Measurements from ENCODE around the gene DIS3L2.

The DIS3L2 gene

GRCh38 chr2:232009639-232010274 is 48.2 kb downstream of the DIS3L2 start:
- no peaks in the 10 kb centered on the region for H3K36me3 ChIP-seq (ENCODE audit: control insufficient read depth, insufficient read depth, low read length)
- WGBS (ENCODE audit: extremely low coverage, insufficient coverage, low lambda C conversion rate) = no CpG with 5 or more reads among the region's 4 CpGs
- H3K4me2 ChIP-seq (ENCODE audit: low read length) = no peak overlapping the region
- no peaks in the 10 kb centered on the region for H3K4me1 ChIP-seq (ENCODE audit: control insufficient read depth, low read depth, low read length)
- no peak overlapping the region for H2BK120ac ChIP-seq (ENCODE audit: low read depth, low read length)
- H2BK5ac ChIP-seq (ENCODE audit: low read length) = no peak overlapping the region
- no peak overlapping the region for H3K56ac ChIP-seq (ENCODE audit: low read length)
- no peak overlapping the region for H4K5ac ChIP-seq (ENCODE audit: low read length)
- DNase-seq = no peak
- no peak overlapping the region for H3K4me3 ChIP-seq (ENCODE audit: low read length)
- H2AK5ac ChIP-seq (ENCODE audit: low read length) = no peak overlapping the region
- no peak overlapping the region for H3K18ac ChIP-seq (ENCODE audit: low read length)
- H3K9ac ChIP-seq (ENCODE audit: low read length) = no peak overlapping the region
- peaks cover 2% of the 10 kb centered on the region for H3K79me1 ChIP-seq (ENCODE audit: low read length)
- H3K27me3 ChIP-seq (ENCODE audit: insufficient read depth, low read length, poor library complexity) = no peaks in the 10 kb centered on the region
- H4K8ac ChIP-seq (ENCODE audit: low read depth, low read length) = no peak overlapping the region
- H3K4ac ChIP-seq (ENCODE audit: low read depth, low read length) = no peak overlapping the region
- H3K23ac ChIP-seq (ENCODE audit: low read length) = no peak overlapping the region
- no peaks in the 10 kb centered on the region for H3K79me2 ChIP-seq (ENCODE audit: control insufficient read depth, insufficient read depth, low read length)
- H2BK15ac ChIP-seq (replicated peaks; ENCODE audit: low read depth) = no peak overlapping the region
- H3K27ac ChIP-seq (ENCODE audit: low read depth, low read length) = no peak overlapping the region

GRCh38 chr2:232013701-232014353 is 52.3 kb downstream of the DIS3L2 start:
- no peak overlapping the region for H2AK5ac ChIP-seq (ENCODE audit: low read length)
- H3K4me2 ChIP-seq (ENCODE audit: low read length) = no peak overlapping the region
- H3K27me3 ChIP-seq (ENCODE audit: insufficient read depth, low read length, poor library complexity) = no peaks in the 10 kb centered on the region
- H3K4me1 ChIP-seq (ENCODE audit: control insufficient read depth, low read depth, low read length) = no peaks in the 10 kb centered on the region
- no peak overlapping the region for H4K8ac ChIP-seq (ENCODE audit: low read depth, low read length)
- no peak overlapping the region for H3K4ac ChIP-seq (ENCODE audit: low read depth, low read length)
- no peak overlapping the region for H3K56ac ChIP-seq (ENCODE audit: low read length)
- no peak overlapping the region for H2BK15ac ChIP-seq (replicated peaks; ENCODE audit: low read depth)
- no peak overlapping the region for H3K23ac ChIP-seq (ENCODE audit: low read length)
- no CpG with 5 or more reads among the region's 3 CpGs for WGBS (ENCODE audit: extremely low coverage, insufficient coverage, low lambda C conversion rate)
- peaks cover 2% of the 10 kb centered on the region for H3K79me1 ChIP-seq (ENCODE audit: low read length)
- no peaks in the 10 kb centered on the region for H3K36me3 ChIP-seq (ENCODE audit: control insufficient read depth, insufficient read depth, low read length)
- DNase-seq = no peak
- no peak overlapping the region for H3K4me3 ChIP-seq (ENCODE audit: low read length)
- H3K18ac ChIP-seq (ENCODE audit: low read length) = no peak overlapping the region
- no peak overlapping the region for H2BK5ac ChIP-seq (ENCODE audit: low read length)
- no peak overlapping the region for H2BK120ac ChIP-seq (ENCODE audit: low read depth, low read length)
- no peak overlapping the region for H3K27ac ChIP-seq (ENCODE audit: low read depth, low read length)
- H4K5ac ChIP-seq (ENCODE audit: low read length) = no peak overlapping the region
- H3K79me2 ChIP-seq (ENCODE audit: control insufficient read depth, insufficient read depth, low read length) = no peaks in the 10 kb centered on the region
- H3K9ac ChIP-seq (ENCODE audit: low read length) = no peak overlapping the region

GRCh38 chr2:232014681-232015080 is 53.2 kb downstream of the DIS3L2 start:
- no peak overlapping the region for H3K18ac ChIP-seq (ENCODE audit: low read length)
- peaks cover 2% of the 10 kb centered on the region for H3K79me1 ChIP-seq (ENCODE audit: low read length)
- no peak overlapping the region for H3K56ac ChIP-seq (ENCODE audit: low read length)
- H3K4ac ChIP-seq (ENCODE audit: low read depth, low read length) = no peak overlapping the region
- no peaks in the 10 kb centered on the region for H3K4me1 ChIP-seq (ENCODE audit: control insufficient read depth, low read depth, low read length)
- H3K9ac ChIP-seq (ENCODE audit: low read length) = no peak overlapping the region
- no peak overlapping the region for H4K5ac ChIP-seq (ENCODE audit: low read length)
- H3K4me2 ChIP-seq (ENCODE audit: low read length) = no peak overlapping the region
- no peak overlapping the region for H3K4me3 ChIP-seq (ENCODE audit: low read length)
- H4K8ac ChIP-seq (ENCODE audit: low read depth, low read length) = no peak overlapping the region
- no peaks in the 10 kb centered on the region for H3K36me3 ChIP-seq (ENCODE audit: control insufficient read depth, insufficient read depth, low read length)
- H3K23ac ChIP-seq (ENCODE audit: low read length) = no peak overlapping the region
- H2BK15ac ChIP-seq (replicated peaks; ENCODE audit: low read depth) = no peak overlapping the region
- H3K79me2 ChIP-seq (ENCODE audit: control insufficient read depth, insufficient read depth, low read length) = no peaks in the 10 kb centered on the region
- no peak overlapping the region for H3K27ac ChIP-seq (ENCODE audit: low read depth, low read length)
- no peaks in the 10 kb centered on the region for H3K27me3 ChIP-seq (ENCODE audit: insufficient read depth, low read length, poor library complexity)
- WGBS (ENCODE audit: extremely low coverage, insufficient coverage, low lambda C conversion rate) = no CpG with 5 or more reads among the region's 4 CpGs
- no peak overlapping the region for H2AK5ac ChIP-seq (ENCODE audit: low read length)
- no peak overlapping the region for H2BK120ac ChIP-seq (ENCODE audit: low read depth, low read length)
- H2BK5ac ChIP-seq (ENCODE audit: low read length) = no peak overlapping the region
- no peak for DNase-seq

GRCh38 chr2:232018181-232018580 is 56.7 kb downstream of the DIS3L2 start:
- Histone ChIP-seq H3K9ac (ENCODE audit: low read length) (no peak overlapping the region), H3K4ac (ENCODE audit: low read depth, low read length) (no peak overlapping the region), H3K79me2 (ENCODE audit: control insufficient read depth, insufficient read depth, low read length) (no peaks in the 10 kb centered on the region), H3K36me3 (ENCODE audit: control insufficient read depth, insufficient read depth, low read length) (no peaks in the 10 kb centered on the region), H3K23ac (ENCODE audit: low read length) (no peak overlapping the region), H3K4me2 (ENCODE audit: low read length) (no peak overlapping the region), H3K56ac (ENCODE audit: low read length) (no peak overlapping the region), H2BK15ac (replicated peaks; ENCODE audit: low read depth) (no peak overlapping the region), H2BK5ac (ENCODE audit: low read length) (no peak overlapping the region), H3K27me3 (ENCODE audit: insufficient read depth, low read length, poor library complexity) (no peaks in the 10 kb centered on the region), H4K8ac (ENCODE audit: low read depth, low read length) (no peak overlapping the region), H3K18ac (ENCODE audit: low read length) (no peak overlapping the region), H2BK120ac (ENCODE audit: low read depth, low read length) (no peak overlapping the region), H3K79me1 (ENCODE audit: low read length) (no peaks in the 10 kb centered on the region), H2AK5ac (ENCODE audit: low read length) (no peak overlapping the region), H3K4me3 (ENCODE audit: low read length) (no peak overlapping the region), H3K4me1 (ENCODE audit: control insufficient read depth, low read depth, low read length) (no peaks in the 10 kb centered on the region), H4K5ac (ENCODE audit: low read length) (no peak overlapping the region), H3K27ac (ENCODE audit: low read depth, low read length) (no peak overlapping the region)
- DNase-seq = no peak
- no CpG with 5 or more reads among the region's 4 CpGs for WGBS (ENCODE audit: extremely low coverage, insufficient coverage, low lambda C conversion rate)

- no peak for DNase-seq
- Histone ChIP-seq H3K79me1 (ENCODE audit: low read length) (no peaks in the 10 kb centered on the region), H3K79me2 (ENCODE audit: control insufficient read depth, insufficient read depth, low read length) (no peaks in the 10 kb centered on the region), H3K4me2 (ENCODE audit: low read length) (no peak overlapping the region), H3K4me1 (ENCODE audit: control insufficient read depth, low read depth, low read length) (no peaks in the 10 kb centered on the region), H3K27ac (ENCODE audit: low read depth, low read length) (no peak overlapping the region), H3K4ac (ENCODE audit: low read depth, low read length) (no peak overlapping the region), H3K23ac (ENCODE audit: low read length) (no peak overlapping the region), H2AK5ac (ENCODE audit: low read length) (no peak overlapping the region), H2BK5ac (ENCODE audit: low read length) (no peak overlapping the region), H3K18ac (ENCODE audit: low read length) (no peak overlapping the region), H3K4me3 (ENCODE audit: low read length) (no peak overlapping the region), H4K8ac (ENCODE audit: low read depth, low read length) (no peak overlapping the region), H2BK15ac (replicated peaks; ENCODE audit: low read depth) (no peak overlapping the region), H4K5ac (ENCODE audit: low read length) (no peak overlapping the region), H3K36me3 (ENCODE audit: control insufficient read depth, insufficient read depth, low read length) (no peaks in the 10 kb centered on the region), H3K56ac (ENCODE audit: low read length) (no peak overlapping the region), H3K9ac (ENCODE audit: low read length) (no peak overlapping the region), H3K27me3 (ENCODE audit: insufficient read depth, low read length, poor library complexity) (no peaks in the 10 kb centered on the region), H2BK120ac (ENCODE audit: low read depth, low read length) (no peak overlapping the region)
- WGBS (ENCODE audit: extremely low coverage, insufficient coverage, low lambda C conversion rate) = no CpG with 5 or more reads among the region's 3 CpGs
These were observed 61.2 kb downstream of the DIS3L2 start for GRCh38 chr2:232022718-232023117.

GRCh38 chr2:232023426-232023825 is 61.9 kb downstream of the DIS3L2 start:
- H3K23ac ChIP-seq (ENCODE audit: low read length) = no peak overlapping the region
- no peaks in the 10 kb centered on the region for H3K79me2 ChIP-seq (ENCODE audit: control insufficient read depth, insufficient read depth, low read length)
- no peak overlapping the region for H3K4ac ChIP-seq (ENCODE audit: low read depth, low read length)
- no peak overlapping the region for H2BK5ac ChIP-seq (ENCODE audit: low read length)
- no peak overlapping the region for H3K18ac ChIP-seq (ENCODE audit: low read length)
- no peak overlapping the region for H2BK120ac ChIP-seq (ENCODE audit: low read depth, low read length)
- H3K27me3 ChIP-seq (ENCODE audit: insufficient read depth, low read length, poor library complexity) = no peaks in the 10 kb centered on the region
- no peak overlapping the region for H3K56ac ChIP-seq (ENCODE audit: low read length)
- H3K9ac ChIP-seq (ENCODE audit: low read length) = no peak overlapping the region
- no peak overlapping the region for H3K27ac ChIP-seq (ENCODE audit: low read depth, low read length)
- H3K4me3 ChIP-seq (ENCODE audit: low read length) = no peak overlapping the region
- H2AK5ac ChIP-seq (ENCODE audit: low read length) = no peak overlapping the region
- no peak overlapping the region for H4K8ac ChIP-seq (ENCODE audit: low read depth, low read length)
- no peak overlapping the region for H3K4me2 ChIP-seq (ENCODE audit: low read length)
- no peaks in the 10 kb centered on the region for H3K36me3 ChIP-seq (ENCODE audit: control insufficient read depth, insufficient read depth, low read length)
- H3K4me1 ChIP-seq (ENCODE audit: control insufficient read depth, low read depth, low read length) = no peaks in the 10 kb centered on the region
- H3K79me1 ChIP-seq (ENCODE audit: low read length) = no peaks in the 10 kb centered on the region
- no peak for DNase-seq
- H4K5ac ChIP-seq (ENCODE audit: low read length) = no peak overlapping the region
- no peak overlapping the region for H2BK15ac ChIP-seq (replicated peaks; ENCODE audit: low read depth)
